Measurements from ENCODE around the gene SLC44A2.

The SLC44A2 gene

DNA sequence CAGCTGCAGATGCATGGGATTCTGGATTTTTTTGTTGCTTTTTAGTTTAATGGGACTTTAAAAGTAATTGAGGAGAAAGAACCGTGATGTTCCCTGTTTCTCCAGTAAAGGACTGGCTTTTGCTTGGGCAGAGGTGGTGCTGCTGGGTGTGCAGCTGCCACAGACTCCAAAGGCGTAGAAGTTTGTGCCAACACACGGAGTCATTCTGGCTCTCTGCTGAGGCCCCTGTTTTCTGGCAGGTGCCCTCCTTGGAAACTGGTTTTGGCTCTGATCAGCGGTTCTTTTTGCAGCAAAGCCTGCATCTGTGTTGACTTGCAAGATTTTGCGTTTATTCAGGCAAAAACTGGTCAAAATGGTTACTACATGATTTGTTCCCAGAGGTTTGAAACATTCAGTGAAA, 59.9 kb downstream of the SLC44A2 start:
- TF ChIP-seq, protein P1, sequence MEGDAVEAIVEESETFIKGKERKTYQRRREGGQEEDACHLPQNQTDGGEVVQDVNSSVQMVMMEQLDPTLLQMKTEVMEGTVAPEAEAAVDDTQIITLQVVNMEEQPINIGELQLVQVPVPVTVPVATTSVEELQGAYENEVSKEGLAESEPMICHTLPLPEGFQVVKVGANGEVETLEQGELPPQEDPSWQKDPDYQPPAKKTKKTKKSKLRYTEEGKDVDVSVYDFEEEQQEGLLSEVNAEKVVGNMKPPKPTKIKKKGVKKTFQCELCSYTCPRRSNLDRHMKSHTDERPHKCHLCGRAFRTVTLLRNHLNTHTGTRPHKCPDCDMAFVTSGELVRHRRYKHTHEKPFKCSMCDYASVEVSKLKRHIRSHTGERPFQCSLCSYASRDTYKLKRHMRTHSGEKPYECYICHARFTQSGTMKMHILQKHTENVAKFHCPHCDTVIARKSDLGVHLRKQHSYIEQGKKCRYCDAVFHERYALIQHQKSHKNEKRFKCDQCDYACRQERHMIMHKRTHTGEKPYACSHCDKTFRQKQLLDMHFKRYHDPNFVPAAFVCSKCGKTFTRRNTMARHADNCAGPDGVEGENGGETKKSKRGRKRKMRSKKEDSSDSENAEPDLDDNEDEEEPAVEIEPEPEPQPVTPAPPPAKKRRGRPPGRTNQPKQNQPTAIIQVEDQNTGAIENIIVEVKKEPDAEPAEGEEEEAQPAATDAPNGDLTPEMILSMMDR (conservative IDR thresholded peaks at IDR 0.05): no peak
- no peak for TF ChIP-seq ZFX (IDR thresholded peaks at IDR 0.05)
- H3K27ac ChIP-seq: no peak overlapping the region

DNA sequence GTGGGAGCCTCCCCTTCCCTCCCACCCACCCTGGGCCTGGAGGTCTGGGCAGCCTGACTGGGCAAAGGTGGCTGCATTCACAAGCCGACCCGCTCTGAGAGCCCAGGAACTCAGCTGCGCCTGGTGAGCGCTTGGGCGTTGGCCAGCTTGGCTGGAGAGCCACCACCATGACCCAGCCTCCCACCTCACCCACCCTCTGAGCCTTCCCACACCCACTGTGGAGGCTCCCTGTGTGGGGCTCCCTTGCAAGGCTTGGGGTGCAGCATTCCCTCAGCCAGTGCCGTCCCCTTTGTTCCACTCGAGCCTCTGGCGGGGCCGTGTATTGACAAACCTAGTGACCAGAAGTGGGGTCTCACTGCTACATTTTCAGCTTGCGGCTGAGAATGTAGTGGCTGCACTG, 60.8 kb downstream of the SLC44A2 start:
- no peak overlapping the region for H3K27ac ChIP-seq
- TF ChIP-seq, protein P1 (conservative IDR thresholded peaks at IDR 0.05): no peak
- no peak for TF ChIP-seq ZFX (IDR thresholded peaks at IDR 0.05)

DNA sequence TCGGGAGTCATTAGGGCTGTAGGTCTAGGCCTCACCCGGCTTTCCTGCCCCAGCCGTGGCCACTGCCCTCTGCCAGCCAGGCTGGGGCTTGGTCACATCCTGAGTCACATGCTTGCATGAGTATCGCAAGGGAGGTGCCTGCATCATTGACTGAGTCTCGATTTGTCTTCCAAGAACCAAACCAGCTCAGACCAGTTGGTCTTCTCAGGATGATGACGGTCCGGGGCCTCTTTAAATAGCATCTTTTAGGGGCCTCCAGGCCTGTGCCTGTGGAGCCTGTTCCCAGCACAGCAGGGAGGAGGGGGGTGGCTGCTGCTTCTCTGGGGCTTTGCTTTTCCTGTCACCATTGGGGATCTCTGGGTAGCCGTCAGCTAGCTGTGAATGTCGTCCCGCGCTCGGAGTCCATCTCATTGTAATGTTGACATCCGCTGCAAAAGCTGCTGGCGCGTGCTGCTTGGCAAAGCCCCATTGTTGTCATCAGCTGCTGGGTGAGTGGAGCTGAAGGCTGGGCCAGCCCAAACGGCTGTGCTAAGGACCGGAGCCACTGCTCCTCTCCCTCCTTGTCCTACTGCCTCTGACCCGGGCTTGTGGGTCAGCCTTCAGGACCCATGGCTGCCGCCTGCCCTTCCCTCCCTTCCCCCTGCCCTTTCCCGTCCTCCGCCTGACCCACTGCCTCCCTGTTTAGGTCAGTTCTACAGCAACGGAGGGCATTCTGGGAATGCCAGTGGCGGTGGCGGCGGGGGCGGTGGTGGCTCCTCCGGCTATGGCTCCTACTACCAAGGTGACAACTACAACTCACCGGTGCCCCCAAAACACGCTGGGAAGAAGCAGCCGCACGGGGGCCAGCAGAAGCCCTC, 61.5 kb downstream of the SLC44A2 start:
- no peak overlapping the region for H3K27ac ChIP-seq
- TF ChIP-seq, protein P1 (conservative IDR thresholded peaks at IDR 0.05): no peak
- no peak for TF ChIP-seq ZFX (IDR thresholded peaks at IDR 0.05)

DNA sequence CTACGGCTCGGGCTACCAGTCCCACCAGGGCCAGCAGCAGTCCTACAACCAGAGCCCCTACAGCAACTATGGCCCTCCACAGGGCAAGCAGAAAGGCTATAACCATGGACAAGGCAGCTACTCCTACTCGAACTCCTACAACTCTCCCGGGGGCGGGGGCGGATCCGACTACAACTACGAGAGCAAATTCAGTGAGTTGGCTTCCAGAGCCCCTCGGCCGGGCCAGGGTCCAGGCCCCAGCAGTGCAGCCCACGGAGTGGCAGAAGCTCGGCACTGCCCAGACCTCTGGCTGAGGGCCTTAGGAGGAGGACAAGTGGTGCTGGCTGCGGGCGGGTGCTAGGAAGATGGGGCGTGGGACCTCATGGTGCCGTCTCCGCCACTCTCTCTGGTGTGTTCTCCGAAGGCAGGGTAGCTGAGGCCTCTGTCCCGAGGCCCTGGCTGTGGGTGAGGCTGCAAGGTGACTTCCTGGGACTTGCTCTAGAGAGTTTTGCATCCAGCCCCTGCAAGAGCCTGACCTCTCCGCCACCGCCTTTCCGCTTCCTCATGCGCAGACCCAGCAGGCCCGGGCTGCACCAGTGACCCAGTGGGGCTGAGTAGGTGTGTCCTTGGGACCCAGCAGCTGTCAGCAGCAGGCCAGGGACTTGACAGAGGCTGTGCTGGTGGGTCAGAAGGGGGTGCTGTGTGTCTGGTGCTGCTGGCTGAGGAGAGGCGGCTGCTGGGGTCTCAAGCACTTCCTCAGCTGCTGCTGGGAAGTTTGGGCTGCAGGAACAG, 62.4 kb downstream of the SLC44A2 start:
- TF ChIP-seq, protein P1 (conservative IDR thresholded peaks at IDR 0.05): no peak
- no peak for TF ChIP-seq ZFX (IDR thresholded peaks at IDR 0.05)
- H3K27ac ChIP-seq: no peak overlapping the region

DNA sequence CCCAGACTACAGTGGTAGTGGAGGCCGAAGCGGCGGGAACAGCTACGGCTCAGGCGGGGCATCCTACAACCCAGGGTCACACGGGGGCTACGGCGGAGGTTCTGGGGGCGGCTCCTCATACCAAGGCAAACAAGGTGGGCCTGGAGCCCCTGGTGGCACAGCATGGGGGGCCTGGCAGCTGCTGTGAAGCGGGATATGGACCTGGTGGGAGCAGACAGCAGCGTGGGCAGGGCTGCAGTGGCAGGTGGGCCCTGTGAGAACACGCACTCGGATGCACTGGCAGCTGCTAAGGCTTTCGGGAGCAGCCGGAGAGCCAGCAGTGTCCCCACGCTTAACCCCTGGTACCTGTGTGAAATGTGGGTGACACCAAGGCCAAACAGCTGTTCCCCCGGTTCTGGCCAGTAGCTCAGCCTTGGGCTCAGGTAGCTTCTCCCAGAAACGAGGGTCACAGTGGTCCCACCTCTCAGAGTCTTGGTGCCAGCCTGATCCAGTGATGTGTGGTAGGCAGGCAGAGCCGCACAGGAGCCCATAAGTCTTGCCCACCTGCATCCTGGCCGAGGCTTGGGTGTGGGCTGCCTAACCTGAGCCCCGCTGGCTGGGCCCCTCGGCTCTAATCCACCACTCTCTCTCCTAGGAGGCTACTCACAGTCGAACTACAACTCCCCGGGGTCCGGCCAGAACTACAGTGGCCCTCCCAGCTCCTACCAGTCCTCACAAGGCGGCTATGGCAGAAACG, 63.4 kb downstream of the SLC44A2 start:
- H3K27ac ChIP-seq: no peak overlapping the region
- no peak for TF ChIP-seq ZFX (IDR thresholded peaks at IDR 0.05)
- TF ChIP-seq, protein P1 (conservative IDR thresholded peaks at IDR 0.05): no peak

DNA sequence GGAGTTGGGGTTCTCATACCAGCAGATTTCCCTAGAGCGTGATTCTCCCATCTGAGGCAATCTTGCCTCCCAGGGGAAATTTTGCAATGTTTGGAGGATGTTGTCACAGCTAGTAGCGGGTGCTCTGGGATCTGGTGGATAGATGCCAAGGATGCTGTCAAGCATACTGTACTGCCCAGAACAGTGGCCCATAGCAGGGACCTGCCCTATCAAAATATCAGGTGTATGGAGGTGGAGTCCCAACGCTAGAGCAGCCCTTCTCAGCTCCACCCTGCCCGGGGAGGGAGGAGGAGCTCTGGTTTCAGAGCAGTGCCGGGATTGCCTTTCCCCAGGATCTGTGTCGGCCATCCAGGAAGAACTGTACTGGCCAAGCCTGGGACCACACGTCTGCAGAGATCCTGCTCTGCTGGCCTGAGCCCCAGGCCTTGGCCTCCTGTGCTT, 65.0 kb downstream of the SLC44A2 start:
- no peak overlapping the region for H3K27ac ChIP-seq
- TF ChIP-seq ZFX (IDR thresholded peaks at IDR 0.05): no peak
- TF ChIP-seq, protein P1 (conservative IDR thresholded peaks at IDR 0.05): no peak

Measured in C4-2B (cell line).